AG09319 (cell line): ENCODE data around the gene HP.

ENCODE experiments used
- DNase-seq: peaks from one replicate; pipeline ENCODE4 v3.0.0-alpha.2; 2010; ENCODE audit warnings: low read depth; ENCODE audit errors: extremely low read depth
- CTCF ChIP-seq: IDR thresholded peaks from 2 replicates; pipeline ENCODE4 v1.5.1; 2011; ENCODE audit warnings: low read depth, mild to moderate bottlenecking, inconsistent platforms, low read length, moderate library complexity

HP gene

GRCh38 chr16:72083778-72084404 is 29.6 kb downstream of the HP start:
- DNase-seq, result no peak
- no peak for TF ChIP-seq CTCF

- no peak for TF ChIP-seq CTCF
- no peak for DNase-seq
Observed at GRCh38 chr16:72084445-72084844, 30.1 kb downstream of the HP start.

GRCh38 chr16:72085002-72085401 is 30.7 kb downstream of the HP start:
- DNase-seq, result no peak
- TF ChIP-seq CTCF, result no peak

- TF ChIP-seq CTCF, result no peak
- DNase-seq, result no peak
Observed at GRCh38 chr16:72091217-72091616, 36.9 kb downstream of the HP start.

GRCh38 chr16:72092832-72093447 is 38.6 kb downstream of the HP start:
- no peak for TF ChIP-seq CTCF
- peak; percentile 22 for DNase-seq

GRCh38 chr16:72093448-72094265 is 39.4 kb downstream of the HP start, which contains the start of the genes DHX38 and TXNL4B:
TSS of gene DHX38 (plus strand) at chr16:72093847. CDS start at chr16:72096158, 2,311 bp downstream.
TSS of gene TXNL4B (minus strand) at chr16:72093620. CDS start at chr16:72090749, 2,871 bp downstream.
- no peak for TF ChIP-seq CTCF

GRCh38 chr16:72094266-72094610 is 39.9 kb downstream of the HP start:
- DNase-seq, result no peak
- TF ChIP-seq CTCF, result no peak

More at GRCh38 chr16:72093448-72094265, 39.4 kb downstream of the HP start, which contains the start of the genes DHX38 and TXNL4B:
- DNase-seq, result peak; percentile 96
